K562 (cell line): Measurements from ENCODE around the gene TREM1. TPM values are rescaled to one million over a fixed set of nuclear protein-coding genes. Genes with fewer than 3 reads are reported as not detected.

Source experiments
- ATAC-seq: fragments of 200-7000 bp; cut with Tn5 transposase; 3 replicates; pipeline ENCODE4 v1.9.1; 2020; ENCODE audit warnings: moderate library complexity
- BruUV-seq: library from RNA; stranded (reverse); fragments of 400-500 nt; replicated peaks from 2 replicates; lab custom pipeline; 2021; lab: Mats Ljungman, UMichigan
- CTCF ChIA-PET: fragments of 300-600 bp; formaldehyde crosslinking; extraction: SDS; loops from one replicate; lab custom pipeline; 2021; ENCODE audit warnings: low intra/inter-chr PET ratio; lab: Yijun Ruan, JAX
- POLR2A ChIA-PET: fragments of 300-600, 350-650 bp; sonication (Branson Sonifier 250); formaldehyde crosslinking; extraction: SDS; loops from one replicate; lab custom pipeline; 2021; ENCODE audit warnings: antibody characterized with exemption, inconsistent platforms; lab: Yijun Ruan, JAX
- DNase-seq, 4 experiments: peaks; one replicate each; pipeline versions ENCODE4 v3.0.0 to v3.0.0-alpha.2; 2011 to 2018; ENCODE audit warnings: low spot score in 3 of 4, mixed read lengths in 3 of 4; ENCODE audit errors: extremely low read depth in 1 of 4
- FAIRE-seq: peaks from 2 replicates; lab custom pipeline; 2011; peaks lifted over from hg19 to GRCh38; lab: Jason Lieb, UNC
- H2AFZ ChIP-seq: 2 replicates; pipeline ENCODE4 v1.6.0; 2011; ENCODE audit warnings: low read depth, low read length, control low read depth, inconsistent platforms
- H3K27ac ChIP-seq: fragments of 200-600 bp; 3 replicates; pipeline ENCODE4 v1.8.0; 2011; ENCODE audit warnings: low read depth, mild to moderate bottlenecking, control low read depth, inconsistent platforms, low read length, moderate library complexity, mixed read lengths; ENCODE audit errors: extremely low read depth
- H3K27me3 ChIP-seq, 2 experiments: fragments of 300-600 bp in 1 of 2; 2 replicates in 1 of 2; 3 replicates in 1 of 2; pipeline versions ENCODE4 v1.6.0 to v1.8.0; 2011; ENCODE audit warnings: inconsistent platforms in 2 of 2, low read length in 2 of 2, mild to moderate bottlenecking in 1 of 2, mixed read lengths in 1 of 2, moderate library complexity in 1 of 2; ENCODE audit not compliant: control insufficient read depth in 2 of 2, insufficient read depth in 2 of 2
- H3K36me3 ChIP-seq: fragments of 300-600 bp; 3 replicates; pipeline ENCODE4 v1.8.0; 2011; ENCODE audit warnings: mild to moderate bottlenecking, low read length, inconsistent platforms; ENCODE audit not compliant: control insufficient read depth, insufficient read depth
- H3K4me1 ChIP-seq, 2 experiments: fragments of 200-600 bp in 1 of 2; replicated peaks in 1 of 2; 2 replicates in 1 of 2; 3 replicates in 1 of 2; pipeline versions ENCODE4 v1.5.1 to v1.8.0; 2011; ENCODE audit warnings: inconsistent platforms in 2 of 2, low read length in 2 of 2, mild to moderate bottlenecking in 1 of 2, mixed read lengths in 1 of 2, moderate library complexity in 1 of 2; ENCODE audit not compliant: control insufficient read depth in 2 of 2, insufficient read depth in 2 of 2
- H3K4me2 ChIP-seq: 2 replicates; pipeline ENCODE4 v1.6.1; 2011; ENCODE audit warnings: low read length, control low read depth, inconsistent platforms, mixed read lengths; ENCODE audit not compliant: insufficient read depth
- H3K4me3 ChIP-seq: fragments of 200-600 bp; sonication (generic), shearing (Covaris generic); 2 replicates; pipeline ENCODE4 v1.5.1; 2016; ENCODE audit warnings: control low read depth, inconsistent platforms
- H3K79me2 ChIP-seq: fragments of 200-600 bp; 3 replicates; pipeline ENCODE4 v1.8.0; 2011; ENCODE audit warnings: low read length, inconsistent platforms; ENCODE audit not compliant: control insufficient read depth, insufficient read depth
- H3K9ac ChIP-seq, 2 experiments: 2 replicates each; pipeline versions ENCODE4 v1.6.0 to v1.6.1; 2011; ENCODE audit warnings: low read depth in 2 of 2, low read length in 2 of 2, control low read depth in 1 of 2, inconsistent platforms in 1 of 2, mild to moderate bottlenecking in 1 of 2, mixed read lengths in 1 of 2; ENCODE audit not compliant: insufficient read depth in 1 of 2
- H3K9me1 ChIP-seq: one replicate; pipeline ENCODE4 v1.6.0; 2011; ENCODE audit warnings: inconsistent platforms, mild to moderate bottlenecking, low read length, moderate library complexity; ENCODE audit not compliant: control insufficient read depth, insufficient read depth
- H3K9me3 ChIP-seq: replicated peaks from 2 replicates; pipeline ENCODE4 v1.5.1; 2011; ENCODE audit warnings: low read depth, low read length, inconsistent platforms; ENCODE audit not compliant: control insufficient read depth, insufficient read depth
- H4K20me1 ChIP-seq: replicated peaks from 2 replicates; pipeline ENCODE4 v1.6.1; 2011; ENCODE audit warnings: low read length, inconsistent platforms, mixed read lengths; ENCODE audit not compliant: control insufficient read depth, insufficient read depth
- ARNT ChIP-seq, 2 experiments: fragments of 450-650 bp; IDR thresholded peaks; 2 replicates each; pipeline ENCODE4 v1.6.1; 2016; ENCODE audit warnings: mild to moderate bottlenecking in 1 of 2
- FOXP4 ChIP-seq: sonication (generic); formaldehyde crosslinking; IDR thresholded peaks from 2 replicates; pipeline ENCODE4 v1.8.0; 2022; ENCODE audit warnings: mild to moderate bottlenecking, missing genetic modification reagents, borderline replicate concordance
- HDAC3 ChIP-seq: fragments of 450-650 bp; IDR thresholded peaks from 2 replicates; pipeline ENCODE4 v1.6.1; 2018; ENCODE audit warnings: borderline replicate concordance, mild to moderate bottlenecking, moderate library complexity; ENCODE audit not compliant: partially characterized antibody
- HNRNPLL ChIP-seq: fragments of 200-400 bp; formaldehyde crosslinking; IDR thresholded peaks from 2 replicates; pipeline ENCODE4 v1.6.1; 2017; ENCODE audit warnings: low read length, low read depth, mild to moderate bottlenecking; ENCODE audit not compliant: poor library complexity, severe bottlenecking
- POLR3G ChIP-seq: IDR thresholded peaks from 2 replicates; pipeline ENCODE4 v1.6.1; 2011; ENCODE audit not compliant: insufficient read length, insufficient replicate concordance; ENCODE audit errors: extremely low read depth
- ZNF253 ChIP-seq: fragments of 250-450 bp; sonication (Bioruptor Pico); conservative IDR thresholded peaks from 2 replicates; pipeline ENCODE4 v1.6.1; 2021; ENCODE audit warnings: mild to moderate bottlenecking
- ZNF518B ChIP-seq: fragments of 250-450 bp; sonication (Bioruptor Pico); IDR thresholded peaks from 2 replicates; pipeline ENCODE4 v1.5.0; 2021; ENCODE audit warnings: mild to moderate bottlenecking, moderate library complexity
- ZNF609 ChIP-seq: sonication (generic); formaldehyde crosslinking; IDR thresholded peaks from 2 replicates; pipeline ENCODE4 v1.8.1; 2023; ENCODE audit warnings: missing genetic modification reagents, mild to moderate bottlenecking, borderline replicate concordance
- WGBS: fragments of 100-300 bp; shearing (Covaris generic); methylation state at CpG from one replicate; pipeline ENCODE4 v1.1.6; 2016; ENCODE audit warnings: low coverage, mixed read lengths; ENCODE audit not compliant: insufficient coverage; ENCODE audit errors: missing lambda C conversion rate; 5-methylcytosine and 5-hydroxymethylcytosine counted together
- in situ Hi-C: fragments of 300-500 bp; cut with MboI; formaldehyde crosslinking; loops from 4 replicates; pipeline ENCODE4 v1.15.0; 2018; ENCODE audit warnings: inconsistent platforms, mixed read lengths
- intact Hi-C: fragments of 100-400 bp; cut with micrococcal nuclease; formaldehyde crosslinking; loops from 2 replicates; pipeline ENCODE4 v1.14.2; 2022
- polyA plus RNA-seq, 8 experiments: library from polyadenylated mRNA; depleted of rRNA in 4 of 8; stranded (reverse) in 5 of 8; unstranded in 3 of 8; fragments of >200 nt; fragmentation: Nextera tagmentation in 2 of 8; fragmentation: Illumina TruSeq in 1 of 8; extraction: Ambion mirVana in 2 of 8; extraction: Trizol in 1 of 8; gene quantifications; 2 replicates each; pipeline versions ENCODE4 v1.2.1 to v1.2.3, GENCODE V29; 2011 to 2014; ENCODE audit warnings: inconsistent platforms in 1 of 8, missing spikeins in 1 of 8
- total RNA-seq, 7 experiments: library from RNA; depleted of rRNA in 6 of 7; stranded (reverse); fragments of >200 nt in 6 of 7; fragmentation: Illumina TruSeq in 2 of 7; extraction: Trizol in 2 of 7; gene quantifications; 2 replicates each; pipeline versions ENCODE4 v1.2.1 to v1.2.3, GENCODE V29; 2011 to 2021; ENCODE audit warnings: low replicate concordance in 1 of 7

The TREM1 gene
- total and polyA plus RNA-seq, 9 of the 15 experiments (the other 6 are each of a cell fraction or from before 2014, with no cell fraction given), result not detected

GRCh38 chr6:41286544-41287346, at the start of gene TREM1 (continued):
- TF ChIP-seq POLR3G (no peak), FOXP4 (CRISPR knock-in tag) (no peak)

GRCh38 chr6:41335943-41336342, 49.5 kb upstream of the TREM1 start:
- ChIA-PET CTCF (no interaction called here), POLR2A (no interaction called here)
- in situ Hi-C loops (no loop called here), intact Hi-C loops (no loop called here)
- DNase-seq (no peak), ATAC-seq (no peak), FAIRE-seq (no peak)
- Histone ChIP-seq H3K27ac (no peak overlapping the region), H3K4me3 (no peak overlapping the region), H4K20me1 (peaks cover 4% of the 10 kb centered on the region), H3K9me1 (no peaks in the 10 kb centered on the region), H3K36me3 (no peaks in the 10 kb centered on the region), H3K4me2 (no peak overlapping the region), H3K9me3 (no peaks in the 10 kb centered on the region), H3K27me3 (peaks cover 30 to 69% of the 10 kb centered on the region in 2 experiments), H3K79me2 (no peaks in the 10 kb centered on the region), H2AFZ (no peak overlapping the region), H3K9ac (peak overlapping the region in 1 of 2 experiments; percentile 29; a peak in 1 of 4 replicates), H3K4me1 (peaks cover 0 to 3% of the 10 kb centered on the region in 2 experiments; a peak in 1 of 5 replicates)
- under 1% methylated on average over 11 of the region's 11 CpGs for WGBS
- BruUV-seq, result no TSS peak
- no peak for TF ChIP-seq ARNT (IDR thresholded peaks at IDR 0.05)
- no peak for TF ChIP-seq ZNF518B (CRISPR knock-in tag)
- TF ChIP-seq ZNF609, result no peak
- no peak for TF ChIP-seq ZNF253 (CRISPR knock-in tag)
- no peak for TF ChIP-seq HNRNPLL
- no peak for TF ChIP-seq HDAC3
